RKO (cell line): Measurements from ENCODE around the gene LHPP.

Experiments
- DNase-seq: peaks from one replicate; pipeline ENCODE4 v3.0.0-alpha.2; 2016; ENCODE audit warnings: low spot score

LHPP gene

GRCh38 chr10:124625831-124626238, 164.2 kb downstream of the LHPP start:
- DNase-seq: no peak

GRCh38 chr10:124626759-124627380, 165.2 kb downstream of the LHPP start:
- DNase-seq: no peak

GRCh38 chr10:124627866-124628675, 166.4 kb downstream of the LHPP start:
- DNase-seq: no peak

- DNase-seq: no peak
These were observed 167.0 kb downstream of the LHPP start for GRCh38 chr10:124628676-124629021.

GRCh38 chr10:124629415-124629814, 167.8 kb downstream of the LHPP start:
- DNase-seq: no peak

DNA sequence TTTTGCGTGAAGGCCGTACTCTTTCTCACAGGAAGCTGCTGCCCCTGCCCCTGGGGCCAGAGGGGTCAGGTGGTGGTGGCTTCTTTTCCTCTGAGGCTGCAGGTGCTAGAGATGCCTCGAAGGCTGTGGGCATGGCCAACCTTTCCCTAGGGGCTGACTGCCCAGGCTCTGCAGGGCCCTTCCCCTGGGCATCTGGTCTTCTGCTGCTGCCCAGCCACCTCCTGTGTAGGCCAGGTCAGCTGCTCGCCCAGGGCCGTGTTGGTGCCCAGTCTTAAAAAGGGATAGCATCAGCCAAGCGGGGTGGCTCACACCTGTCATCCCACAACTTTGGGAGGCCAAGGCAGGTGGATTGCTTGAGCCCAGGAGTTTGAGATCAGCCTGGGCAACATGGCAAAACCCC, 168.2 kb downstream of the LHPP start:
- DNase-seq: no peak

DNA sequence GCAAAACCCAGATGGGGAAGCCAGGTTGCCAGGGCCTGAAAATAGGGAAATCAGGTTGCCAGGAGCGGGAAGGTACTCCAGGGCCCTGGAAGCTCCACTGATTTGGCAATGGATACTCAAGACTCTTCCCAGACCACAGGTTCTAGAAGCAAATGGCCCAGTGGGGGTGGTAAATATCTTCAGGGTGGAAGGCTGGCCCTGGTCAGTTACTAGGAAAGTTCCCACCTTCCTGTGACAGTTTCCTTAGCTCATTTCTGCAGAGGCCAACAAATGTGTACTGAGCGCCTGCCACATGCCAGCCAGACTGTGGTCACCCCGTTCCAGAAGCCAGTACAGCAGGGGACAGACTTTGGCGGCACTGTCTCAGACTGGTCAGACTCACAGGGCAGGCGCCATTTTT, 168.9 kb downstream of the LHPP start:
- no peak for DNase-seq

DNA sequence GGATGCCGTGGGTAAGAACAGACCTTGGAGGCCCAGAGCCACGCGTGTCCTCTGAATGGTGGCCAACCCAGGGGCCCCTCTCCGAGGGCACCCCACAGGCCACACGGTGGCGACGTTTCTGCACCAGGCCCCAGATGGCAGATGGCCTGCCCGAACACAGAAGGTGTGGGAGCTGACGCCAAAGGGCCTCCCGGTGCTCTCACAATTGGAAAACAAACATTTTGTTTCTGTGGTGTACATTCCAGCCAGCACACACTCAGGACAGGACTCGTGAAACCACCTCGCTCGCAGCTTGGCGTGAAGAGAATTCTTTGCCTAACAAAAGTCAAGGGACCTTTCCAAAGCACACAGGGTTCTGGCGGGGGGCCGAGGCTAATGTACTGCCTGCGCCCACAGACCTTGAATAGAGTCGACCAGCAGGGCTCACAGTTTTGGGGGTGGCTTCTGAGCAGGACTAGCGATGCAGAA, 170.5 kb downstream of the LHPP start:
- no peak for DNase-seq

DNA sequence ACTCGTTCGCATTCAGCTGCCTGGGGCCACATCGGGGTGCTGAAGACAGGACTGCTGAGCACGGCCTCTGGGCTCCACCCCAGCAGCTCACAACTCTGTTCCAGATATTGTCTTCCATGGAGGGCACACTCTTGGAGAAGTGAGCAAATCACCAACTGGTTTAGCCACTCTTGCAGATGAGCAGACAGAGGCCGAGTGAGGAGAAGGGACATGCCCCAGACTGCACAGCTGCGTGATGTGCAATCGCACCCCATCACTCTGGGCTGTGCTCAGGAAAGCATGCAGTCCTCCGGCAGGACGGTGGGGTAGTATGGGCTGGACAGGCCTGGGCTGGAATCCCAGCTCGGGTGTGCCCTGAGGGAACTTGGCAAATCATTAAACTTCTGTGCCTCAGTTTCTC, 170.9 kb downstream of the LHPP start:
- DNase-seq: no peak

- DNase-seq: no peak
These were observed 174.8 kb downstream of the LHPP start for GRCh38 chr10:124636271-124636995.

DNA sequence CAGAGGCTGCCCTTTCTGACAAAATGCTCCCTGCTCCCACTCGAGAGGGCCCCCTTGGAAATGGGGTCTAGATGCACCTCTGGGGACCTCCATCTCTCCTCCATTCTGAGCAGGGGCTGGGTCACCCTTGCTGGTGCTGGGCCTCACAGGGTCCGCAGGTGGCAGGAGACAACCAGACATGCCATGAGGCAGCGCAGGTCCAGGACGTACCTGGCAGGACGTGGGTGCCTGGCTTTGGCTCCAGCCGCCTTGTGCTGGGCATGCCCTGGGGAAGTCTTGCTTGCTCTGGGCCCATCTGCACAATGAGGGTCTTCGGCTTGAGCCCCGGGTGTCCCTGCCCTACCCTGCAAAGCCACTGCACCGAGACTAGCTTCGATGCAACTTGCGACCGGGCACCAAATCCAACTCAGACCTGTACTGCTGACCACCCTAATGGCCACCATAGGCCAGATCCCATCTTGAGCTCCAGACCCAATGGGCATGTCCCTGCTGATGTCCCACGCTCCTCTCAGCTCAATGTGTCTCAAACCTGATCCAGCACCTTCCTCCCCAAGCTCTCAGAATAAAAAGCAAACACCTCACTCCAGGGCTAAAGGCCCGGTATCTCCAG, 175.6 kb downstream of the LHPP start:
- no peak for DNase-seq

- DNase-seq: no peak
These were observed 176.1 kb downstream of the LHPP start for GRCh38 chr10:124637746-124638145.

- no peak for DNase-seq
These were observed 177.6 kb downstream of the LHPP start for GRCh38 chr10:124639206-124639605.

GRCh38 chr10:124639646-124640045, 178.0 kb downstream of the LHPP start:
- DNase-seq: no peak

DNA sequence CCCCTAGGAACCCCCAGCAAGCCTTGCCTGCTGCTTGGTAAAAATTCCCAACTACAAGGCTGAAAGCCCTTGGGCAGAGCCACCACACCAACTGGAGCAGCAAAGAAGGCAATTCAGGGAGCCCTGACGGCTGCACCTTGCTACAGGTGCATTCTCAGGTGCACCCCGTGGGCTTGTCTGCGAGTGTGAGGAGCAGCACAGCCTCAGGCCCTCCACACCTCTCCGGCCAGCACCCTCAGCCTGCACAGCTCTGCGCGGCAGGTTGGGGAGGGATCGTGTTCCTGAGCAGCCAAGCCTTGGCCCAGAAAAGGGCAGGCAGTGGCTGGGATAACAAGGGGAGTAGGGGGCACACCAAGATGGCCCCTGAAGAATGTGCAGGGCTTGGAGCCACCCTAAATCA, 178.4 kb downstream of the LHPP start:
- DNase-seq: no peak

DNA sequence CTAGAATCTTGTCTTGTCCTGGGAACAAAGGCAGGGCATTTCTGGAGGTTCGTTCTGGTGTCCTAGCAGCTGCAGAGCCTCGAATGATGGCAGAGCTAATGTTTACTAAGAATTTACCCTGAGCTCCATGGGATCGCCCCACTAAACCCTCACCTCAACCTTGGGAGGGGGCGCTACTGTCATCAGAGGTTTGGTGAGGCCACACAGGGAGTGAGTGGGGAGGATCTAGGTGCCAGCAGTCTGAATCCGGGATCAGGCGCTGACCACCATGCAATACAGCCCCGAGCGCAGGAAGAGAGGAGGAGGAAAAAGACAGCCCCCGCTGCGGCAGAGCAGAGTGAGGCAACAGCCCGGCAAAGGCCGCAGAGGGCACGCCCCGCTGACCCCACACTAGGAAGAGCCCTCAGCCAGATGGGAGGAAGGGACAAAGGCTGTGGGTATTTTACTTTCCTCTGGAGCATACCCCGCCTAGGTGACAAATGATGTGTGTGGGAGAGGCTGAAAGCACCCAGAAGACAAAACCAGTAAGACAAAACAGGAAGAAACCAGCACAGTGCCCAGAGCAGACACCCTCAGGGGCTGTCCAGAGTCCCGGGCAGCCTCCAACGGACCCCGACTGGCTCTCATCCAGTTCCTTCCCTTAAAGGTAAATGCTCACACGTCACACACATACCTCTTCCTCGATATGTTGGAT, 179.1 kb downstream of the LHPP start:
- no peak for DNase-seq

GRCh38 chr10:124641282-124642087, 179.9 kb downstream of the LHPP start:
- no peak for DNase-seq

- no peak for DNase-seq
These were observed 180.6 kb downstream of the LHPP start for GRCh38 chr10:124642088-124642710.

- DNase-seq: no peak
These were observed 181.8 kb downstream of the LHPP start for GRCh38 chr10:124643330-124644009.

- DNase-seq: no peak
These were observed 182.6 kb downstream of the LHPP start for GRCh38 chr10:124644236-124644635.
